DND-41 (cell line): ENCODE data around the gene LAPTM5.

Experiments used
- ATAC-seq: fragments of 200-7000 bp; cut with Tn5 transposase; 3 replicates; pipeline ENCODE4 v1.9.1; 2021; ENCODE audit warnings: low read depth; ENCODE audit not compliant: insufficient read depth
- DNase-seq: peaks from one replicate; pipeline ENCODE4 v3.0.0-alpha.2; 2020
- H2AFZ ChIP-seq: 2 replicates; pipeline ENCODE4 v1.6.0; 2012; ENCODE audit warnings: low read depth, low read length
- H3K27ac ChIP-seq: 2 replicates; pipeline ENCODE4 v1.5.1; 2012; ENCODE audit warnings: low read length, inconsistent platforms
- H3K27me3 ChIP-seq: fragments of 200-600 bp; sonication (generic); 2 replicates; pipeline ENCODE4 v1.6.0; 2012; ENCODE audit warnings: low read length, mild to moderate bottlenecking, inconsistent platforms; ENCODE audit not compliant: insufficient read depth, poor library complexity
- H3K36me3 ChIP-seq: 2 replicates; pipeline ENCODE4 v1.5.1; 2012; ENCODE audit warnings: low read length, inconsistent platforms; ENCODE audit not compliant: insufficient read depth
- H3K4me1 ChIP-seq: 2 replicates; pipeline ENCODE4 v1.5.1; 2012; ENCODE audit warnings: mild to moderate bottlenecking, low read length; ENCODE audit not compliant: insufficient read depth
- H3K4me2 ChIP-seq: 2 replicates; pipeline ENCODE4 v1.6.0; 2012; ENCODE audit warnings: mild to moderate bottlenecking, moderate library complexity, low read length, inconsistent platforms; ENCODE audit not compliant: insufficient read depth
- H3K4me3 ChIP-seq, 2 experiments: fragments of 200-600 bp in 1 of 2; shearing (Covaris generic) in 1 of 2; 2 replicates each; pipeline ENCODE4 v1.5.1; 2012 to 2016; ENCODE audit warnings: inconsistent platforms in 2 of 2, low read length in 2 of 2, mild to moderate bottlenecking in 2 of 2, low read depth in 1 of 2, moderate library complexity in 1 of 2
- H3K79me2 ChIP-seq: 2 replicates; pipeline ENCODE4 v1.6.0; 2012; ENCODE audit warnings: low read length, inconsistent platforms; ENCODE audit not compliant: insufficient read depth
- H3K9ac ChIP-seq: 2 replicates; pipeline ENCODE4 v1.6.0; 2012; ENCODE audit warnings: low read depth, mild to moderate bottlenecking, inconsistent platforms, low read length, moderate library complexity
- H3K9me3 ChIP-seq: 2 replicates; pipeline ENCODE4 v1.5.1; 2012; ENCODE audit warnings: low read length, moderate library complexity, mild to moderate bottlenecking, inconsistent platforms; ENCODE audit not compliant: insufficient read depth, severe bottlenecking
- H4K20me1 ChIP-seq: 2 replicates; pipeline ENCODE4 v1.6.0; 2012; ENCODE audit warnings: low read length; ENCODE audit not compliant: insufficient read depth
- CTCF ChIP-seq: IDR thresholded peaks from 2 replicates; pipeline ENCODE4 v1.5.1; 2012; ENCODE audit warnings: borderline replicate concordance, low read length, moderate library complexity, mild to moderate bottlenecking; ENCODE audit not compliant: poor library complexity, severe bottlenecking; ENCODE audit errors: extremely low read depth
- EZH2 ChIP-seq: IDR thresholded peaks from 3 replicates; pipeline ENCODE4 v1.6.1; 2012; ENCODE audit warnings: borderline replicate concordance, low read depth, mild to moderate bottlenecking, moderate library complexity, low read length, inconsistent platforms; ENCODE audit not compliant: severe bottlenecking

The LAPTM5 gene

DNA sequence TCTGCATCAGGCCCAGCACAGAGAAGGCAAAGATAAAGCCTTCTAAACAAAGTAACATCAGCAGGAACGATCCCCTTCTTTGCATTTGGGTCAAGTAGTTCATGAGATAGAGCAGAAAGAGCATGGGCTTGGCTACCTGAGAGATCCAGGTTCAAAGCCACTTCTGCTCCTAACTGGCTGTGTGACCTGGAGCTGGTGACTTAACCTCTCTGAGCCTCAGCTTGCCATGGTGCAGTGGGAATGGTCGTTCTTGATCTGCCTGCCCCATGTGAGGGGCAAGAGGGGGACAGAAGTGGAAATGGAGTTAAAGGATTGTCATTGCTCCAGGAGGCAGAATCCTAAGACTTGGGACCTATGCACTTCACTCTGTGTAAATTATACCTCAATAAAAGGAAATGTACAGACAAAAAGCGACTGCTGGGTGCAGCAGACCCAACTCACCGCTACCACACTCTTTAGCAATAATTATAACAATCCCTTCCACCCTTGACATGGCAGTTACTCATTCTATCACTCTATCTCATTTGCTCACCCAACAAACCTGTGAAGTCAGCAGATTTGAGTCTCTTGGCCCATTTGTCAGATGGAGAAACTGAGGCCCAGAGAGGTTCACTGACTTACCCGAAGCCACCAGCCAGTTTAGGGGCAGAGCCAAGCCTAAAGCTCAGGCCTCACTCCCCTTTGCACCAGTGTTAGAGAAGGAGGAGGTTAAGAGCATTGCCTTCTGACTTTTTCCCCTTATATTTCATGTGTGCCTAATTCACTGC is 32.7 kb downstream of the LAPTM5 start:
- DNase-seq (no peak), ATAC-seq (no peak)
- no peaks in the 10 kb centered on the region for H3K27me3 ChIP-seq
- no peaks in the 10 kb centered on the region for H3K79me2 ChIP-seq
- no peak for TF ChIP-seq EZH2
- TF ChIP-seq CTCF: no peak
- no peak overlapping the region for H2AFZ ChIP-seq
- no peak overlapping the region for H3K4me3 ChIP-seq
- no peaks in the 10 kb centered on the region for H3K36me3 ChIP-seq
- H4K20me1 ChIP-seq: peaks cover 3% of the 10 kb centered on the region; the same call in 1 of the 2 replicates
- H3K9ac ChIP-seq: no peak overlapping the region
- H3K4me1 ChIP-seq: no peaks in the 10 kb centered on the region
- no peak overlapping the region for H3K4me2 ChIP-seq
- no peaks in the 10 kb centered on the region for H3K9me3 ChIP-seq
- H3K27ac ChIP-seq: no peak overlapping the region

DNA sequence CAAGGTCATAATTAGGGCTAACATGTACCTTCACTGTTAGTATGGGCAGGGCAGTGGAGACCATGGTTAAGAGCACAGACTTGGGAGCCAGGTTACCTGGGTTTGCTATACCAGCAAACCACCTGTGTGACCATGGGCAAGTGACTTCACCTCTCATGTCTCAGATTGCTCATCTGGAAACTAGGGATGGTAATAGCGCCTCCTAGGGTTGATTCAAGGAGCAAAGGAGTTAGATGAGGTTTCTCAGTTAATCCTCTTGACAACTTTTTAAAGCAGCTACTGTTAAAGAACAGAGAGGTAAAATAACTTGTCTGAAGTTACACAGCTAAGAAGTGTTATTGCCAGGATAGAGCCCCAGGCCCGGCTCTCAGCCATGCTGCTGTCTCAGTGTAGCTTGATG is 33.4 kb downstream of the LAPTM5 start:
- no peaks in the 10 kb centered on the region for H3K9me3 ChIP-seq
- TF ChIP-seq EZH2 (no peak), CTCF (peak; percentile 46)
- H4K20me1 ChIP-seq: peaks cover 7% of the 10 kb centered on the region; the same call in 1 of the 2 replicates
- no peak overlapping the region for H3K4me2 ChIP-seq
- no peak overlapping the region for H3K27ac ChIP-seq
- no peaks in the 10 kb centered on the region for H3K79me2 ChIP-seq
- no peaks in the 10 kb centered on the region for H3K27me3 ChIP-seq
- no peak for ATAC-seq
- H3K4me3 ChIP-seq: no peak overlapping the region
- H3K36me3 ChIP-seq: no peaks in the 10 kb centered on the region
- H3K9ac ChIP-seq: no peak overlapping the region
- peaks cover 6% of the 10 kb centered on the region for H3K4me1 ChIP-seq
- DNase-seq: no peak
- no peak overlapping the region for H2AFZ ChIP-seq

- no peaks in the 10 kb centered on the region for H3K9me3 ChIP-seq
- peaks cover 7% of the 10 kb centered on the region; the same call in 1 of the 2 replicates for H4K20me1 ChIP-seq
- DNase-seq (no peak), ATAC-seq (no peak)
- no peak within 1 kb of the TSS for H3K27ac ChIP-seq
- H3K79me2 ChIP-seq: no peaks in the 10 kb centered on the region
- no peaks in the 10 kb centered on the region for H3K36me3 ChIP-seq
- no peak within 1 kb of the TSS for H3K4me3 ChIP-seq
- no peak within 1 kb of the TSS for H2AFZ ChIP-seq
- no peak for TF ChIP-seq EZH2
- no peak for TF ChIP-seq CTCF
- no peaks in the 10 kb centered on the region for H3K27me3 ChIP-seq
- peaks cover 12% of the 10 kb centered on the region for H3K4me1 ChIP-seq
- no peak within 1 kb of the TSS for H3K4me2 ChIP-seq
- no peak within 1 kb of the TSS for H3K9ac ChIP-seq
These were observed 34.2 kb downstream of the LAPTM5 start, which contains the start of gene MATN1 for GRCh38 chr1:30723331-30723755. TSS of gene MATN1 (minus strand) at chr1:30723585. CDS start at chr1:30723551, 34 bp downstream.
